ENCODE data around the gene SPAAR. TPM values are rescaled to one million over a fixed set of nuclear protein-coding genes. Genes with fewer than 3 reads are reported as not detected.

SPAAR gene
- polyA plus RNA-seq, 1 experiment, result 0.17 TPM

- no peak for TF ChIP-seq CTCF (IDR thresholded peaks at IDR 0.05; ENCODE audit: low read depth, low read length)
- ChIA-PET CTCF (interaction anchor here (0.8 to 2.7 kb wide), 9 partner anchors 12 to 215 kb away, joined by 3 to 15 read pairs (median 4); no protein-coding TSS in a partner anchor), POLR2A (no interaction called here)
- Histone ChIP-seq H3K4me3 (ENCODE audit: low read depth, low read length) (no peak overlapping the region), H3K27ac (ENCODE audit: low read depth, low read length) (no peak overlapping the region), H3K27me3 (ENCODE audit: control insufficient read depth, insufficient read depth, low read length) (no peaks in the 10 kb centered on the region), H3K9me3 (ENCODE audit: control insufficient read depth, insufficient read depth, low read length) (no peaks in the 10 kb centered on the region)
- peak; percentile 13 for DNase-seq (ENCODE audit: low read depth, low spot score)
These were observed 42.4 kb downstream of the SPAAR start for GRCh38 chr9:35951736-35952135.

GRCh38 chr9:35952526-35953191 is 43.4 kb downstream of the SPAAR start:
- ChIA-PET POLR2A (no interaction called here), CTCF (interaction anchor here (0.6 to 2.7 kb wide), 14 partner anchors 13 to 214 kb away, joined by 3 to 18 read pairs (median 4); no protein-coding TSS in a partner anchor)
- no peak for DNase-seq (ENCODE audit: low read depth, low spot score)
- Histone ChIP-seq H3K27me3 (ENCODE audit: control insufficient read depth, insufficient read depth, low read length) (no peaks in the 10 kb centered on the region), H3K27ac (ENCODE audit: low read depth, low read length) (no peak overlapping the region), H3K9me3 (ENCODE audit: control insufficient read depth, insufficient read depth, low read length) (no peaks in the 10 kb centered on the region), H3K4me3 (ENCODE audit: low read depth, low read length) (no peak overlapping the region)
- no peak for TF ChIP-seq CTCF (IDR thresholded peaks at IDR 0.05; ENCODE audit: low read depth, low read length)

- TF ChIP-seq CTCF (IDR thresholded peaks at IDR 0.05; ENCODE audit: low read depth, low read length), result peak; percentile 91
- peak; percentile 78 for DNase-seq (ENCODE audit: low read depth, low spot score)
- ChIA-PET POLR2A (no interaction called here), CTCF (interaction anchor here (0.6 to 4.0 kb wide), 39 partner anchors 8 to 1242 kb away, joined by 3 to 61 read pairs (median 5); partner anchors contain the start of genes CLTA, GLIPR2 and HRCT1)
- no peaks in the 10 kb centered on the region for H3K27me3 ChIP-seq (ENCODE audit: control insufficient read depth, insufficient read depth, low read length)
- no peak overlapping the region for H3K27ac ChIP-seq (ENCODE audit: low read depth, low read length)
- H3K4me3 ChIP-seq (ENCODE audit: low read depth, low read length), result no peak overlapping the region
- H3K9me3 ChIP-seq (ENCODE audit: control insufficient read depth, insufficient read depth, low read length), result no peaks in the 10 kb centered on the region
These were observed 45.8 kb downstream of the SPAAR start for GRCh38 chr9:35954942-35955546.

GRCh38 chr9:35956651-35957050 is 47.4 kb downstream of the SPAAR start:
- no peak for DNase-seq (ENCODE audit: low read depth, low spot score)
- Histone ChIP-seq H3K27ac (ENCODE audit: low read depth, low read length) (no peak overlapping the region), H3K9me3 (ENCODE audit: control insufficient read depth, insufficient read depth, low read length) (no peaks in the 10 kb centered on the region), H3K27me3 (ENCODE audit: control insufficient read depth, insufficient read depth, low read length) (no peaks in the 10 kb centered on the region), H3K4me3 (ENCODE audit: low read depth, low read length) (no peak overlapping the region)
- CTCF ChIA-PET, result interaction anchor here (0.6 to 4.0 kb wide), 9 partner anchors 11 to 372 kb away, joined by 3 to 61 read pairs (median 4); no protein-coding TSS in a partner anchor
- POLR2A ChIA-PET, result interaction anchor here (0.7 kb wide), 2 partner anchors 67 to 113 kb away, joined by 4 to 5 read pairs; no protein-coding TSS in a partner anchor
- TF ChIP-seq CTCF (IDR thresholded peaks at IDR 0.05; ENCODE audit: low read depth, low read length), result no peak

All from AG04450 (cell line).